HG02840 (cell line): ENCODE results near the gene RBM20.

Experiments
- ATAC-seq: cut with Tn5 transposase; IDR thresholded peaks from one replicate; pipeline ENCODE4 v1.9.1; 2021; ENCODE audit warnings: mild to moderate bottlenecking, moderate library complexity, moderate number of reproducible peaks; ENCODE audit not compliant: unreplicated experiment, low FRiP score

The RBM20 gene

GRCh38 chr10:110880012-110880411, 235.9 kb downstream of the RBM20 start:
- no peak for ATAC-seq

- no peak for ATAC-seq
Observed at GRCh38 chr10:110881247-110881646, 237.1 kb downstream of the RBM20 start.

GRCh38 chr10:110881905-110882304, 237.8 kb downstream of the RBM20 start:
- ATAC-seq: no peak

- no peak for ATAC-seq
Observed at GRCh38 chr10:110883924-110884323, 239.8 kb downstream of the RBM20 start.

GRCh38 chr10:110885932-110886674, 242.0 kb downstream of the RBM20 start:
- no peak for ATAC-seq

GRCh38 chr10:110887560-110887959, 243.4 kb downstream of the RBM20 start:
- no peak for ATAC-seq
